HG03139 (cell line): ENCODE measurements around the gene PCK2.

Experiments used
- ATAC-seq: cut with Tn5 transposase; IDR thresholded peaks from one replicate; pipeline ENCODE4 v1.9.1; 2021; ENCODE audit not compliant: unreplicated experiment

Gene PCK2

GRCh38 chr14:24114532-24115421 is 20.7 kb downstream of the PCK2 start, which contains the start of the genes DCAF11 and NRL:
Gene DCAF11 (plus strand): TSS chr14:24114777. CDS start chr14:24115595, 818 bp downstream.
Gene NRL (minus strand): TSS chr14:24114949. CDS start chr14:24082848, 32,101 bp downstream.
- peak; percentile 75 for ATAC-seq

- ATAC-seq = no peak
Measured at GRCh38 chr14:24115422-24116127, 21.5 kb downstream of the PCK2 start.

DNA sequence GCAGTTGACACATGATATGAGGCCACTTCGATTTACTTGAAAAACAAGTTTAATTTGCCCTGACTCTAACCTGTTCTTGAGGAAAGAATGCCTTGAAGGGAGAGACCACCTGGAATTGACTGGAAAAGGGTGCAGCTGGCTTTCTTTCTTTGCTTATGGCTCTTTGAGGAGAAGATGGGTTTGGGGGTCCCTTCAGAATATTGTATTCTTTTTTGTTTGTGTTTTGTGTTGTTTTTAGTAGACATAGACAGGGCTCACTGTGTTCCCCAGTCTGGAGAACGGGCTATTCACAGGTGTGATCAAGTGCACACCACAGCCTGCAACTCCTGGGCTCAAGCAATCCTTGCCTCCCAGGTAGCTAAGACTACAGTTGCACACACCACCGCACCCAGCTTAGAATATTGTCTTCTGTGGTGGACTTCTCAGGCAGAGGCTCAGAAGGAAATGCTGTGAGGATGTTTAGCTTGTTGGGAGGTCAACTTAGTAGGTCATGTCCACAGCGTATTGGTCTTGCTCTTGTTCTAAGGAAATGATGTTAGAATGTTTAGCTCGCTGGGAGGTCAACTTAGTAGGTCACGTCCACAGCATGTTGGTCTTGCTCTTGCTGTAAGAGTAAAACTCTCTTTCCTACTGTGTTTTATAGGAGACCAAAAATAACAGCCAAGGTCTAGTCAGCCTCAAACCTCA is 22.2 kb downstream of the PCK2 start:
- no peak for ATAC-seq

DNA sequence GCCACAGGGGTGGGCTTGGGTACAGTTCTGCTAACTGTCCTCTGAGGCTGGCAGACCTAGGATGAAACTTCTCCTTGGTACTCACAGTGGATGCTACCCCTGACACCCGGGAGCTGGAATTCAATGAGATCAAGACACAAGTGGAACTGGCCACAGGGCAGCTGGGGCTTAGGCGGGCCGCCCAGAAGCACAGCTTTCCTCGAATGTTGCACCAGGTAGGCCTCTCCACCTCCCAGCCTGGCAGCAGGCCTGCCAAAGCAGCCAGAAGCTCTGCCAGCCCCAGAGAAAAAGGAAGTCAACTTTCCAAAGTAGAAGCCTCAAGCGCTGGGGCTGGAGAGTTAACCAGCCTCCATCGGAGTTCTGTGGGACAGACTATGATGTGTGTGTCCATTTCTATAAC is 23.1 kb downstream of the PCK2 start:
- ATAC-seq = no peak

GRCh38 chr14:24119691-24120090 is 25.6 kb downstream of the PCK2 start:
- no peak for ATAC-seq

DNA sequence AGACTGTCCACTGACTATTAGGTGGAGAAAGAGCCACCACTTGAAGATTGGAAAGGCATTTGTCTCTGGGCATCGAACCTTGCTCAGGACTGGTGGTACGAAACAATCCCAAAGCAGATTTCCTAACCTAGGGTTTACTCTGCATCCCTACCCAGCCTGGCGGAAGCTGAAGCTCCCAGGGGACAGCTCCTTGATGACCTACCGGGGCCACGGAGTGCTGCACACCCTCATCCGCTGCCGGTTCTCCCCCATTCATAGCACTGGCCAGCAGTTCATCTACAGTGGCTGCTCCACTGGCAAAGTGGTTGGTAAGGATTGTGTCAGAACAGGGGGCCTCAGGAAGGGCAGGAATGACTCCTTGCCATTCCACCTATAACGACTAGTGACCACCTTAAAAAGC is 27.1 kb downstream of the PCK2 start:
- no peak for ATAC-seq

GRCh38 chr14:24122416-24122815 is 28.3 kb downstream of the PCK2 start:
- no peak for ATAC-seq

- ATAC-seq = no peak
Measured at GRCh38 chr14:24122898-24123297, 28.8 kb downstream of the PCK2 start.

DNA sequence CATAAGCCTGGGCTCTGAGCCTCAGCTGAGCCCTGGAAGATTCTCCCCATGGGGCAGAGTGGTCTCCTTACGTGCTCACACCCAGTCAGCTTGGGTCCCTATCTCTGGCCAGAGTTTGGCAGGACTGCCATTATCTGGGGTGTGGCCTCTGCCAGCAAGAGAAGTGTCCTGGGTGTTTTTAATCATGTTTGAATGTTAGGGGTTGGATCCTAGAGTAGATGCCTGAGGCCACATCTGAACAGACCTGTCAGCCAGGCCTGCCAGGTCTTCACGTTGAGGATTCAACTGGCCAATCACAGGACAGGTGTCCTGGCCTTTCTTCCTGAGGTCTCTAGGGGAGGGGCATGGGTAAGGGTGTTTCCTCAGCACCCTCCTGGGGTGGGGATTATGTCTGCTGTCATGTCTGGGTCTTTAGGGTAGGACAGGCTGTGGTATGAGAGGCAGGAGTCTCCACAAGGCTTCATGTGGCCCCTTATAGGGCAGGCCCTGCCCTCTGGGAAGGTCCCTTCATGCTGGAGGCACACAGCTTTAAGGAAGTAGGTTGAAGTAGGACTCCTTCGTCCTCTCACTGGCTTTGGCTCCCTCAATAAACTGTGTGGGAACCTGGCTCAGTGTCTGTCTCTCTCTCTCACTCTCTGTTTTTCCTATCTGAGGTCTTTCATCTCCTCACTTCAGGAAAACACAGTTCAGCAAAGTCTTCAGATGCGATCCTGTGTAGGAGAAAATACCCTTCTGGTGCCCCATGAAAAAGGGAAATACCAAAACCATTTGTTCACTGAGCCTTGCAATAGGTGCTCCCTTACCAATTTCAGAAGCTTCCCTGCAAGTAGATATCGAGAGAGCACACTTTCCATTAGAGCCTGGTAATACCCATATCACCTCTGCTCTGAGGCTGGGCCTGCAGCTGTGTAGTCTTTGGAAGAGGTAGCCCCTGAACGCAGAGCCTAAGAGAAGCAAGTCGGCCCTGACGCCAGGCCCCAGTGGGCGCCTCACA is 29.6 kb downstream of the PCK2 start:
- ATAC-seq = no peak

DNA sequence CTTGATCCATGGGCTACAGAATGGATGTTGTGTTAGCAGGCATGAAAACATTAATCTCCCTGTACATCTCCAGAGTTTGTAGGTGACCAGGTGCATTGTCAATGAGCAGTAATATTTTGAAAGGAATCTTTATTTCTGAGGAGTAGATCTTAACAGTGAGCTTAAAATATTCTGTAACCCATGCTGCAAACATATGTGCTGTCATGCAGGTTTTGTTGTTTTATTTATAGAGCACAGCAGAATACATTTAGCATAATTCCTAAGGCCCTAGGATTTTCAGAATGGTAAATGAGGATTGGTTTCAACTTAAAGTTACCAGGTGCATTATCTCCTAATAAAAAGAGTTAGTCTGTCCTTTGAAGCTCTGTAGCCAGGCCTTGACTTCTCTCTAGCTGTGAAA is 32.8 kb downstream of the PCK2 start:
- ATAC-seq = no peak

- ATAC-seq = no peak
Measured at GRCh38 chr14:24127673-24128072, 33.6 kb downstream of the PCK2 start.

GRCh38 chr14:24129410-24129998 is 35.4 kb downstream of the PCK2 start:
- no peak for ATAC-seq

GRCh38 chr14:24130380-24130716 is 36.2 kb downstream of the PCK2 start, which contains the start of gene FITM1:
Gene FITM1 (plus strand): TSS chr14:24130659. CDS start chr14:24131564, 905 bp downstream.
- ATAC-seq = no peak

GRCh38 chr14:24130717-24131548 is 36.8 kb downstream of the PCK2 start:
- no peak for ATAC-seq

- no peak for ATAC-seq
Measured at GRCh38 chr14:24131549-24131966, 37.4 kb downstream of the PCK2 start.

GRCh38 chr14:24132061-24132685 is 38.1 kb downstream of the PCK2 start:
- ATAC-seq = no peak

GRCh38 chr14:24132976-24133375 is 38.9 kb downstream of the PCK2 start:
- no peak for ATAC-seq

DNA sequence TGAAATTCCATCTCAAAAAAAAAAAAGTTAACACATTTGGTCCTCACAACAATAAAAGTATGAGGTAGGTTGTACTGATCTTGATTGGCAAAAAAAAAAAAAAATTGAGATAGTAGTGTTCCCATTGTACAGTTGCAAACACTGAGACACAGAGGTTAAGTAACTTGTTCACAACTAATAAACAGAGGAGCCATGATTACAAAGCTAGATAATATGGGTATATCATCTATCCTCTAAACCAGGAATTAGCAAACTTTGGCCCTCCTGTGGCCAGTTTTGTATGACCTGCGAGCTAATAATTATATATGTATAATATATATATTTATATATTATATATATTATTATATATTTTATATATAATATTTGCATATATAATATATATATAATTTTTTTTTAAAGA is 39.6 kb downstream of the PCK2 start:
- no peak for ATAC-seq

- ATAC-seq = no peak
Measured at GRCh38 chr14:24135584-24135833, 41.4 kb downstream of the PCK2 start.
